RWPE1 (cell line): Measurements from ENCODE around the gene LPIN2.
"Not testable (repeated sequence)": the region's sequence is repeated elsewhere in the genome, so short reads cannot be mapped to it uniquely, and the experiment has no call there.

Experiments used
- CTCF ChIA-PET: fragments of 350-600 bp; sonication (Branson Sonifier 250); formaldehyde crosslinking; extraction: SDS; loops from one replicate; lab custom pipeline; 2021; lab: Yijun Ruan, JAX
- POLR2A ChIA-PET: fragments of 400-600 bp; formaldehyde crosslinking; extraction: SDS; loops from one replicate; lab custom pipeline; 2020; ENCODE audit warnings: antibody characterized with exemption; ENCODE audit not compliant: low non-redundant PET; lab: Yijun Ruan, JAX
- DNase-seq: peaks from one replicate; pipeline ENCODE4 v3.0.0; 2012; ENCODE audit warnings: low spot score
- H3K27ac ChIP-seq: fragments of 450-650 bp; 2 replicates; pipeline ENCODE4 v1.5.1; 2017
- CTCF ChIP-seq: fragments of 450-650 bp; conservative IDR thresholded peaks from 2 replicates; pipeline ENCODE4 v1.5.1; 2017; ENCODE audit warnings: low read depth, mild to moderate bottlenecking

The LPIN2 gene

DNA sequence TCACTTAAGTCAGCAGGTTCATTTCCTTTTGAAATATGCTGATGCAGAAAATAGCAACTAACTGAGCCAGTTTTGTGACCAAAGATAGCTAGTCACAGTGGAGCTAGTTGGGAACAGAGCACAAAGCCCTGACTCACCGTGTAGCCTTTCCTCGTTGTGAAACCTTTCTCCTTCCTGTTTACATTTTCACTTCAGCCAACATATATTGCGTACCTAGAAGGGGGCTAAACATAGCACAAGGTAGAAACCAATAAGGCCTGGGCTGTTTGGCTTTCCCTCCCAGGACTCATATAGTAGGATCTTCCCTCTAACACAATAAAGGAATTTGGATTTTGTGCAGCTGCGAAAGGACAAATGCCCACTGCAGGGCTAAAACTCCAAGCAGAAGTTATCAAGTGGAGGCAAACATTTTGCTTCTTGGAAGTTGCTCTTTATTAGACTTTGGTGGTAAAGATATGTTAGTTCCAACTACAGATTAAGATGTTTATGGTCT, 24.5 kb upstream of the LPIN2 start:
- TF ChIP-seq CTCF, result no peak
- DNase-seq, result peak; percentile 77
- POLR2A ChIA-PET, result no interaction called here
- CTCF ChIA-PET, result interaction anchor here (0.6 kb wide), 1 partner anchor 88 kb away, joined by 3 read pairs; no protein-coding TSS in a partner anchor
- H3K27ac ChIP-seq, result no peak overlapping the region

DNA sequence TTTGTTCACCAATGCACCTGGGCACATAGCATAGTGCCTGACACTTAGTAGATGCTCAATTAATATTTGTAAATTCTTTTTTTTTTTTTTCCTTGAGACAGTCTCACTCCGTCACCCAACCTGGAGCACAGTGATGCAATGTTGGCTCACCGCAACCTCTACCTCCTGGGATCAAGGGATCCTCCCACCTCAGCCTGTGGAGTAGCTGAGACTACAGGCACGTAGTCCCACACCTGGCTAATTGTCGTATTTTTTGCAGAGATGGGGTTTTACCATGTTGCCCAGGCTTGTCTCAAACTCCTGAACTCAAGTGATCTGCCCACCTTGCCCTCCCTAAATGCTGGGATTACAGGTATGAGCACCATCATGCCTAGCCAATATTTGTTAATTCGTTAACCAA, 23.2 kb upstream of the LPIN2 start:
- CTCF ChIA-PET, result interaction anchor here (1.4 kb wide), 1 partner anchor 210 kb away, joined by 5 read pairs; no protein-coding TSS in a partner anchor
- POLR2A ChIA-PET, result interaction anchor here (0.7 kb wide), 1 partner anchor 29 kb away, joined by 4 read pairs; no protein-coding TSS in a partner anchor

DNA sequence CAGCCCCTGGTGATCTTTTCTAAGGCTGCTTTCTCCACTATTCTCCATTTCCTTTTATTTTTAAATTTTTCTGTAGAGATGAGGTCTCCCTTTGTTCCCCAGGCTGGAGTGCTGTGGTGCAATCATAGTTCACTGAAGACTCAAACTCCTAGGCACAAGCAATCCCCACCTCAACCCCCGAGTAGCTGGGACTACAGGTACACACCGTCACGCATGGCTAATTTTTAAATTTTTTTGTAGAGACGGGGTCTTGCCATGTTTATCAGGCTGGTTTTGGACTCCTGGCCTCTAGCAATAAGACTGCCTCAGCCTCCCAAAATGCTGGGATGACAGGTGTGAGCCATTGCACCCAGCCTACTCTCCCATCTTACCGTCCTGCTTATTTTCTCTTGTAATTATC, 22.7 kb upstream of the LPIN2 start:
- POLR2A ChIA-PET, result no interaction called here
- no peak overlapping the region for H3K27ac ChIP-seq
- CTCF ChIA-PET, result interaction anchor here (1.4 kb wide), 1 partner anchor 210 kb away, joined by 5 read pairs; no protein-coding TSS in a partner anchor
- TF ChIP-seq CTCF, result no peak
- no peak for DNase-seq

More for the DNA sequence above, 23.2 kb upstream of the LPIN2 start:
- H3K27ac ChIP-seq, result no peak overlapping the region
- DNase-seq, result no peak
- no peak for TF ChIP-seq CTCF

GRCh38 chr18:3032721-3033120, 19.8 kb upstream of the LPIN2 start:
- no peak for TF ChIP-seq CTCF

DNA sequence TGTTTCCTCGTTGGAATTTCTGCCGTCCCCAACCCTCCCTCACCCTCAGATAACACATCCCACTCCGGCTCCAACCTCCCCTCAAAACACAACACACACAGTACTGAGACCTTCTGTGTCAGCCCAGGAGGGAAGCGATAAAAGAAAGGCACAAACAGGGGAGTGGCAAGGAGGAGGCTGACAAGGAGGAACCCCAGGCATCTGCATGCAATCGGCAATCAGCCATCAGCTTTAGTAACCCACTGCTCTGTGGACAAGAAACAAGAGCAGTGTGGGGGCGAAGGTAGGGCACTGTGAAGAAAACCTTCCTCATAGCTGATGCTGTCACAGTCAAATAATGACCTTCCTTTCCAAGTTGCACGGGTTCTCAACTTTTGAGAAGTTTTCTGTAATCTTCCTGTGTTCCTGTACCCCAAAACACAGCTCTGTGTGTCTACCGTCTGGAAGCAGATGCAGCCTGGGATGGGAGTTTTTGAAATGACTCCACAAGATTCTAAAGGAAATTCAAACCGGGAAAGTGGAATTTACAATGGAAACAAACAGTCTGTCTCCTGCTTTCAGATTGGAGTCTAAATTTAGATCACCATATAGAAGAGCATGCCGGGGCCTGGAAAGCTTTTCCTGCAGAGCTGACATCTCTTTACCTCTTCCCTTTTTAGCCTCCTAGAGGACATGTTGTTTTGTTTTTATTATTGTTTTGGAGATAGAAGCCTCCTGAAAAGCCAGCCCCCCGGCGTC, 16.4 kb upstream of the LPIN2 start:
- DNase-seq, result no peak
- no peak for TF ChIP-seq CTCF
- no peak overlapping the region for H3K27ac ChIP-seq
- POLR2A ChIA-PET, result no interaction called here
- CTCF ChIA-PET, result interaction anchor here (0.7 kb wide), 1 partner anchor 46 kb away, joined by 4 read pairs; no protein-coding TSS in a partner anchor

More at GRCh38 chr18:3032721-3033120, 19.8 kb upstream of the LPIN2 start:
- CTCF ChIA-PET, result no interaction called here
- POLR2A ChIA-PET, result no interaction called here
- DNase-seq, result no peak
- no peak overlapping the region for H3K27ac ChIP-seq

- H3K27ac ChIP-seq, DNase-seq, CTCF ChIA-PET, POLR2A ChIA-PET: not testable (repeated sequence)
Observed at GRCh38 chr18:3028115-3028514, 15.2 kb upstream of the LPIN2 start.

DNA sequence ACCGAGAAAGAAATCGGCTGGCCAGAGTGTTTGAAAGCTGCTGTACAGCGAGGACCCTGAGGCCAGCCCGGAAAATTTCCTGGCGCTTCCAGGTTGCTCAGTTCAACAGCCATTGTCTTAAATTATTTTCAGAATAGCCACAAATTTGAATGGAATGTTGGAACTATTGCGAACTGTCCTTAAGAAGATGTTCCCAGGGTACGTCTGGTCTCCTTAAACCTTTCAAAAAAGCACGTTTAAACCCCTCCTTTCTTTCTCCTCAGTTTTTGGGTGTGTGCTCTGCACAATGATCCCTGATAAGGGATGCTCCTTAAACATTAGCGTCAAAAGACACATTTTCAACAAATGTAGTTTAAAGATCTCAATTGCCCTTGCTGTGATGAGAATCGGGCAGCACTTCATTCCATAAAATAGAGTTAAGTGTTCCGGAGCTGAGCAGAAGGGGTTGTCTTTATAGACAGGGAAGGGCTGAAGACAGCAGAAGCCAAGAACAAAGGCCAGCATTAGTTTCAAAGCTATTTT, 14.5 kb upstream of the LPIN2 start:
- CTCF ChIA-PET, result no interaction called here
- H3K27ac ChIP-seq, result no peak overlapping the region
- DNase-seq, result no peak
- TF ChIP-seq CTCF, result no peak
- POLR2A ChIA-PET, result no interaction called here
